ENCODE measurements around the gene APOA5. TPM values are rescaled to one million over a fixed set of nuclear protein-coding genes. Genes with fewer than 3 reads are reported as not detected.
A peak's percentile ranks its signal among the peaks of the same experiment; 100 is the strongest.

APOA5 gene
- total and polyA plus RNA-seq, 2 of the 13 experiments (the other 11 are each of a cell fraction or from before 2014, with no cell fraction given) = 44.0 to 49.1 TPM

DNA sequence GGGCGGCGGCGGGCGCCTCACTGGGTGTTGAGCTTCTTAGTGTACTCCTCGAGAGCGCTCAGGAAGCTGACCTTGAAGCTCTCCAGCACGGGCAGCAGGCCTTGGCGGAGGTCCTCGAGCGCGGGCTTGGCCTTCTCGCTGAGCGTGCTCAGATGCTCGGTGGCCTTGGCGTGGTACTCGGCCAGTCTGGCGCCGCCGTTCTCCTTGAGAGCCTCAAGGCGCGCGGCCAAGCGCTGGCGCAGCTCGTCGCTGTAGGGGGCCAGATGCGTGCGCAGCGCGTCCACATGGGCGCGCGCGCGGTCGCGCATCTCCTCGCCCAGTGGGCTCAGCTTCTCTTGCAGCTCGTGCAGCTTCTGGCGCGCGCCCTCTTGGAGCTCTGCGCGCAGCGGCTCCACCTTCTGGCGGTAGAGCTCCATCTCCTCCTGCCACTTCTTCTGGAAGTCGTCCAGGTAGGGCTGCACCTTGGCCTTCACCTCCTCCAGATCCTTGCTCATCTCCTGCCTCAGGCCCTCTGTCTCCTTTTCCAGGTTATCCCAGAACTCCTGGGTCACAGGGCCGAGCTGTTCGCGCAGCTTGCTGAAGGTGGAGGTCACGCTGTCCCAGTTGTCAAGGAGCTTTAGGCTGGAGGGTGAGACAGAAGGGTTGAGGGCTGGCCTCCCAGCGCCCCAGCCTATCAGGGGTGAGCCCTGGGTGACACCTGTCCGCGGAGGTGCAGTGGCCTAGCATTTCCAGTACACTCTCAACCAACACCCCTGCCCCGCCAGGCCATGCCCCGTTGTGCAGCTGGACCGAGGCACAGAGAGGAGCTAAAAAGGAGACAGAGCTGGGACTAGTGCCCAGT is 44.3 kb upstream of the APOA5 start (continued):
- TF ChIP-seq, protein P1, sequence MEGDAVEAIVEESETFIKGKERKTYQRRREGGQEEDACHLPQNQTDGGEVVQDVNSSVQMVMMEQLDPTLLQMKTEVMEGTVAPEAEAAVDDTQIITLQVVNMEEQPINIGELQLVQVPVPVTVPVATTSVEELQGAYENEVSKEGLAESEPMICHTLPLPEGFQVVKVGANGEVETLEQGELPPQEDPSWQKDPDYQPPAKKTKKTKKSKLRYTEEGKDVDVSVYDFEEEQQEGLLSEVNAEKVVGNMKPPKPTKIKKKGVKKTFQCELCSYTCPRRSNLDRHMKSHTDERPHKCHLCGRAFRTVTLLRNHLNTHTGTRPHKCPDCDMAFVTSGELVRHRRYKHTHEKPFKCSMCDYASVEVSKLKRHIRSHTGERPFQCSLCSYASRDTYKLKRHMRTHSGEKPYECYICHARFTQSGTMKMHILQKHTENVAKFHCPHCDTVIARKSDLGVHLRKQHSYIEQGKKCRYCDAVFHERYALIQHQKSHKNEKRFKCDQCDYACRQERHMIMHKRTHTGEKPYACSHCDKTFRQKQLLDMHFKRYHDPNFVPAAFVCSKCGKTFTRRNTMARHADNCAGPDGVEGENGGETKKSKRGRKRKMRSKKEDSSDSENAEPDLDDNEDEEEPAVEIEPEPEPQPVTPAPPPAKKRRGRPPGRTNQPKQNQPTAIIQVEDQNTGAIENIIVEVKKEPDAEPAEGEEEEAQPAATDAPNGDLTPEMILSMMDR (CRISPR knock-in tag; IDR thresholded peaks at IDR 0.05) = peak; percentile 86
- TF ChIP-seq TBP (CRISPR knock-in tag; IDR thresholded peaks at IDR 0.05) = no peak
- no peak for TF ChIP-seq ZNF484 (CRISPR knock-in tag; IDR thresholded peaks at IDR 0.05; ENCODE audit: borderline replicate concordance, low read depth)
- no peak for TF ChIP-seq ATF1 (CRISPR knock-in tag; IDR thresholded peaks at IDR 0.05)
- peak; percentile 90; the same call in 1 of the 2 replicates for TF ChIP-seq MZF1 (CRISPR knock-in tag; IDR thresholded peaks at IDR 0.05; ENCODE audit: borderline replicate concordance)
- peak; percentile 74 for TF ChIP-seq GABPB1 (CRISPR knock-in tag; IDR thresholded peaks at IDR 0.05)
- TF ChIP-seq CBX2 (IDR thresholded peaks at IDR 0.05; ENCODE audit: low read depth, low read length) = no peak
- no peak for TF ChIP-seq CBX2 (CRISPR knock-in tag; IDR thresholded peaks at IDR 0.05; ENCODE audit: low read depth)
- TF ChIP-seq, protein P2, sequence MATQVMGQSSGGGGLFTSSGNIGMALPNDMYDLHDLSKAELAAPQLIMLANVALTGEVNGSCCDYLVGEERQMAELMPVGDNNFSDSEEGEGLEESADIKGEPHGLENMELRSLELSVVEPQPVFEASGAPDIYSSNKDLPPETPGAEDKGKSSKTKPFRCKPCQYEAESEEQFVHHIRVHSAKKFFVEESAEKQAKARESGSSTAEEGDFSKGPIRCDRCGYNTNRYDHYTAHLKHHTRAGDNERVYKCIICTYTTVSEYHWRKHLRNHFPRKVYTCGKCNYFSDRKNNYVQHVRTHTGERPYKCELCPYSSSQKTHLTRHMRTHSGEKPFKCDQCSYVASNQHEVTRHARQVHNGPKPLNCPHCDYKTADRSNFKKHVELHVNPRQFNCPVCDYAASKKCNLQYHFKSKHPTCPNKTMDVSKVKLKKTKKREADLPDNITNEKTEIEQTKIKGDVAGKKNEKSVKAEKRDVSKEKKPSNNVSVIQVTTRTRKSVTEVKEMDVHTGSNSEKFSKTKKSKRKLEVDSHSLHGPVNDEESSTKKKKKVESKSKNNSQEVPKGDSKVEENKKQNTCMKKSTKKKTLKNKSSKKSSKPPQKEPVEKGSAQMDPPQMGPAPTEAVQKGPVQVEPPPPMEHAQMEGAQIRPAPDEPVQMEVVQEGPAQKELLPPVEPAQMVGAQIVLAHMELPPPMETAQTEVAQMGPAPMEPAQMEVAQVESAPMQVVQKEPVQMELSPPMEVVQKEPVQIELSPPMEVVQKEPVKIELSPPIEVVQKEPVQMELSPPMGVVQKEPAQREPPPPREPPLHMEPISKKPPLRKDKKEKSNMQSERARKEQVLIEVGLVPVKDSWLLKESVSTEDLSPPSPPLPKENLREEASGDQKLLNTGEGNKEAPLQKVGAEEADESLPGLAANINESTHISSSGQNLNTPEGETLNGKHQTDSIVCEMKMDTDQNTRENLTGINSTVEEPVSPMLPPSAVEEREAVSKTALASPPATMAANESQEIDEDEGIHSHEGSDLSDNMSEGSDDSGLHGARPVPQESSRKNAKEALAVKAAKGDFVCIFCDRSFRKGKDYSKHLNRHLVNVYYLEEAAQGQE (IDR thresholded peaks at IDR 0.05; ENCODE audit: borderline replicate concordance in 1 of 2, low read depth in 1 of 2, low read length in 2 of 2) = no peak
- TF ChIP-seq SRSF9 (IDR thresholded peaks at IDR 0.05; ENCODE audit: borderline replicate concordance, insufficient read depth, low read depth, low read length, poor library complexity, severe bottlenecking) = no peak
- TF ChIP-seq, protein P3, sequence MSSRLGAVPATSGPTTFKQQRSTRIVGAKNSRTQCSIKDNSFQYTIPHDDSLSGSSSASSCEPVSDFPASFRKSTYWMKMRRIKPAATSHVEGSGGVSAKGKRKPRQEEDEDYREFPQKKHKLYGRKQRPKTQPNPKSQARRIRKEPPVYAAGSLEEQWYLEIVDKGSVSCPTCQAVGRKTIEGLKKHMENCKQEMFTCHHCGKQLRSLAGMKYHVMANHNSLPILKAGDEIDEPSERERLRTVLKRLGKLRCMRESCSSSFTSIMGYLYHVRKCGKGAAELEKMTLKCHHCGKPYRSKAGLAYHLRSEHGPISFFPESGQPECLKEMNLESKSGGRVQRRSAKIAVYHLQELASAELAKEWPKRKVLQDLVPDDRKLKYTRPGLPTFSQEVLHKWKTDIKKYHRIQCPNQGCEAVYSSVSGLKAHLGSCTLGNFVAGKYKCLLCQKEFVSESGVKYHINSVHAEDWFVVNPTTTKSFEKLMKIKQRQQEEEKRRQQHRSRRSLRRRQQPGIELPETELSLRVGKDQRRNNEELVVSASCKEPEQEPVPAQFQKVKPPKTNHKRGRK (CRISPR knock-in tag; IDR thresholded peaks at IDR 0.05) = no peak
- no peak for TF ChIP-seq JUND (CRISPR knock-in tag; IDR thresholded peaks at IDR 0.05)
- TF ChIP-seq GLI4 (CRISPR knock-in tag; IDR thresholded peaks at IDR 0.05; ENCODE audit: borderline replicate concordance) = no peak
- no peak for TF ChIP-seq JUNB (CRISPR knock-in tag; IDR thresholded peaks at IDR 0.05; ENCODE audit: borderline replicate concordance)
- no peak for TF ChIP-seq ZNF33B (CRISPR knock-in tag; IDR thresholded peaks at IDR 0.05)
- no peak for TF ChIP-seq ZSCAN9 (CRISPR knock-in tag; IDR thresholded peaks at IDR 0.05; ENCODE audit: borderline replicate concordance)
- 0 out of 2 replicates have a peak, but pooled peaks have one; percentile 2 for TF ChIP-seq HNF4G (IDR thresholded peaks at IDR 0.05; ENCODE audit: borderline replicate concordance, low read depth, low read length)
- TF ChIP-seq HNF4G (CRISPR knock-in tag; IDR thresholded peaks at IDR 0.05; ENCODE audit: borderline replicate concordance, low read depth) = no peak
- peak; percentile 59; the same call in 1 of the 2 replicates for TF ChIP-seq FOXC1 (CRISPR knock-in tag; IDR thresholded peaks at IDR 0.05; ENCODE audit: borderline replicate concordance)
- no peak for TF ChIP-seq MIER2 (CRISPR knock-in tag; IDR thresholded peaks at IDR 0.05)
- no peak; the same call in 1 of the 2 replicates for TF ChIP-seq POLR2G (IDR thresholded peaks at IDR 0.05; ENCODE audit: low read depth, low read length)
- peak; percentile 56; the same call in 1 of the 2 replicates for TF ChIP-seq AKAP8 (CRISPR knock-in tag; IDR thresholded peaks at IDR 0.05)
- 0 out of 2 replicates have a peak, but pooled peaks have one; percentile 72 for TF ChIP-seq ZNF773 (CRISPR knock-in tag; IDR thresholded peaks at IDR 0.05; ENCODE audit: borderline replicate concordance)

Measured in HepG2 (cell line).